Measurements from ENCODE around the gene LENG1.

DNA sequence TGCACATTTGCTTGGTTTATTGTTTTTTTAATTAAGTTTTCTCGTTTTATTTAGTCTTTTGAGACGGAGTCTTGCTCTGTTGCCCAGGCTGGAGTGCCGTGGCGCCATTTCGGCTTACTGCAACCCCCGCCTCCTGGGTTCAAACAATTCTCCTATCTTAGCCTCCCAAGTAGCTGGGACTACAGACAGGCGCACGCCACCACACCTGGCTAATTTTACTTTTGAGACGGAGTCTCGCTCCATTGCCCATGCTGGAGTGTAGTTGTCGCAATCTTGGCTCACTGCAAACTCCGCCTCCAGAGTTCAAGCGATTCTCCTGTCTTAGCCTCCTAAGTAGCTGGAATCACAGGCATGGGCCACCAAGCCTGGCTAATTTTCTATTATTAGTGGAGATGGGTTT is 42.5 kb upstream of the LENG1 start:
- TF ChIP-seq, protein P1, sequence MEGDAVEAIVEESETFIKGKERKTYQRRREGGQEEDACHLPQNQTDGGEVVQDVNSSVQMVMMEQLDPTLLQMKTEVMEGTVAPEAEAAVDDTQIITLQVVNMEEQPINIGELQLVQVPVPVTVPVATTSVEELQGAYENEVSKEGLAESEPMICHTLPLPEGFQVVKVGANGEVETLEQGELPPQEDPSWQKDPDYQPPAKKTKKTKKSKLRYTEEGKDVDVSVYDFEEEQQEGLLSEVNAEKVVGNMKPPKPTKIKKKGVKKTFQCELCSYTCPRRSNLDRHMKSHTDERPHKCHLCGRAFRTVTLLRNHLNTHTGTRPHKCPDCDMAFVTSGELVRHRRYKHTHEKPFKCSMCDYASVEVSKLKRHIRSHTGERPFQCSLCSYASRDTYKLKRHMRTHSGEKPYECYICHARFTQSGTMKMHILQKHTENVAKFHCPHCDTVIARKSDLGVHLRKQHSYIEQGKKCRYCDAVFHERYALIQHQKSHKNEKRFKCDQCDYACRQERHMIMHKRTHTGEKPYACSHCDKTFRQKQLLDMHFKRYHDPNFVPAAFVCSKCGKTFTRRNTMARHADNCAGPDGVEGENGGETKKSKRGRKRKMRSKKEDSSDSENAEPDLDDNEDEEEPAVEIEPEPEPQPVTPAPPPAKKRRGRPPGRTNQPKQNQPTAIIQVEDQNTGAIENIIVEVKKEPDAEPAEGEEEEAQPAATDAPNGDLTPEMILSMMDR (IDR thresholded peaks at IDR 0.05; ENCODE audit: borderline replicate concordance, extremely low read depth, low read length, poor library complexity, severe bottlenecking): no peak
- no peak for TF ChIP-seq EZH2 (IDR thresholded peaks at IDR 0.05; ENCODE audit: borderline replicate concordance, low read depth, low read length, severe bottlenecking)

Measured in DND-41 (cell line).